A549 (cell line): ENCODE data around the gene PRRX2. TPM values are rescaled to one million over a fixed set of nuclear protein-coding genes. Genes with fewer than 3 reads are reported as not detected.
"Not testable (repeated sequence)": the region's sequence is repeated elsewhere in the genome, so short reads cannot be mapped to it uniquely, and the experiment has no call there.

Experiments
- ATAC-seq, 2 experiments: fragments of 200-7000 bp in 1 of 2; fragments of >200 bp in 1 of 2; cut with Nextera tagmentation in 1 of 2; cut with Tn5 transposase in 1 of 2; 3 replicates each; pipeline versions ENCODE4 v1.8.0 to v1.9.1; 2018 to 2020; ENCODE audit warnings: mild to moderate bottlenecking in 1 of 2, moderate library complexity in 1 of 2
- CTCF ChIA-PET: fragments of 300-600 bp; sonication (Branson Sonifier 250); formaldehyde crosslinking; extraction: SDS; loops from one replicate; lab custom pipeline; 2021; ENCODE audit warnings: antibody characterized with exemption, inconsistent platforms; lab: Yijun Ruan, JAX
- POLR2A ChIA-PET: fragments of 350-600 bp; formaldehyde crosslinking; extraction: SDS; loops from one replicate; lab custom pipeline; 2021; ENCODE audit warnings: antibody characterized with exemption, inconsistent platforms; lab: Yijun Ruan, JAX
- DNase-seq, 2 experiments: peaks; one replicate each; pipeline versions ENCODE4 v3.0.0 to v3.0.0-alpha.2; 2011 to 2016; ENCODE audit warnings: low read depth in 1 of 2, low spot score in 1 of 2
- FAIRE-seq: peaks from 2 replicates; lab custom pipeline; 2011; peaks lifted over from hg19 to GRCh38; lab: Jason Lieb, UNC
- H3K27ac ChIP-seq, 2 experiments: fragments of >200 bp; sonication (Bioruptor Twin); formaldehyde crosslinking; 3 replicates each; pipeline ENCODE4 v1.5.1; 2016 to 2017
- H3K4me1 ChIP-seq: fragments of >200 bp; sonication (Bioruptor Twin); formaldehyde crosslinking; 3 replicates; pipeline ENCODE4 v1.6.1; 2016
- H3K4me2 ChIP-seq: fragments of >200 bp; sonication (Bioruptor Twin); formaldehyde crosslinking; 3 replicates; pipeline ENCODE4 v1.6.1; 2016
- H3K4me3 ChIP-seq: fragments of >200 bp; sonication (Bioruptor Twin); formaldehyde crosslinking; 3 replicates; pipeline ENCODE4 v1.5.1; 2016
- H3K9me3 ChIP-seq: fragments of >200 bp; sonication (Bioruptor Twin); formaldehyde crosslinking; 3 replicates; pipeline ENCODE4 v1.6.1; 2016
- BHLHE40 ChIP-seq: IDR thresholded peaks from 2 replicates; pipeline ENCODE4 v1.6.1; 2012; ENCODE audit warnings: low read depth, low read length, inconsistent platforms
- CEBPB ChIP-seq, 2 experiments: fragments of >200 bp in 1 of 2; sonication (Bioruptor Twin) in 1 of 2; formaldehyde crosslinking in 1 of 2; IDR thresholded peaks; 2 replicates each; pipeline ENCODE4 v1.6.1; 2012 to 2016
- CHD2 ChIP-seq: fragments of 150-350 bp; IDR thresholded peaks from 2 replicates; pipeline ENCODE4 v1.6.1; 2014; ENCODE audit warnings: low read length; ENCODE audit not compliant: partially characterized antibody
- EP300 ChIP-seq, 2 experiments: fragments of >200 bp; sonication (Bioruptor Twin); formaldehyde crosslinking; IDR thresholded peaks; 2 replicates in 1 of 2; 3 replicates in 1 of 2; pipeline ENCODE4 v1.6.1; 2016 to 2017
- ESRRA ChIP-seq: fragments of 150-350 bp; IDR thresholded peaks from 2 replicates; pipeline ENCODE4 v1.6.1; 2014; ENCODE audit warnings: mild to moderate bottlenecking, low read length, borderline replicate concordance
- FOSL2 ChIP-seq, 2 experiments: fragments of 450-650 bp in 1 of 2; fragments of >200 bp in 1 of 2; sonication (Bioruptor Twin) in 1 of 2; formaldehyde crosslinking; IDR thresholded peaks; 2 replicates each; pipeline versions ENCODE4 v1.5.0 to v1.6.1; 2016 to 2020; ENCODE audit warnings: mild to moderate bottlenecking in 1 of 2, moderate library complexity in 1 of 2
- GATA3 ChIP-seq: IDR thresholded peaks from 2 replicates; pipeline ENCODE4 v1.6.1; 2012; ENCODE audit warnings: borderline replicate concordance
- HEYL ChIP-seq: fragments of 250-450 bp; sonication (Bioruptor Pico); IDR thresholded peaks from 2 replicates; pipeline ENCODE4 v1.8.0; 2021; ENCODE audit warnings: mild to moderate bottlenecking, moderate library complexity
- JUNB ChIP-seq: fragments of >200 bp; sonication (Bioruptor Twin); formaldehyde crosslinking; IDR thresholded peaks from 2 replicates; pipeline ENCODE4 v1.6.1; 2016
- MAFK ChIP-seq: fragments of 450-650 bp; IDR thresholded peaks from 2 replicates; pipeline ENCODE4 v1.6.1; 2014; ENCODE audit not compliant: partially characterized antibody
- MAX ChIP-seq: IDR thresholded peaks from 2 replicates; pipeline ENCODE4 v1.6.1; 2012
- NFE2L2 ChIP-seq: fragments of 150-350 bp; conservative IDR thresholded peaks from 2 replicates; pipeline ENCODE4 v1.6.1; 2014; ENCODE audit warnings: low read length
- NPAS2 ChIP-seq: fragments of 250-450 bp; sonication (Bioruptor Pico); IDR thresholded peaks from 2 replicates; pipeline ENCODE4 v1.8.0; 2022; ENCODE audit warnings: mild to moderate bottlenecking, moderate library complexity, borderline replicate concordance
- RARB ChIP-seq: fragments of 250-450 bp; sonication (Bioruptor Pico); IDR thresholded peaks from 2 replicates; pipeline ENCODE4 v1.8.0; 2021; ENCODE audit warnings: mild to moderate bottlenecking, moderate library complexity
- ZC3H11A ChIP-seq: fragments of 450-650 bp; IDR thresholded peaks from 2 replicates; pipeline ENCODE4 v1.6.1; 2014; ENCODE audit warnings: antibody characterized with exemption, mild to moderate bottlenecking
- ZNF302 ChIP-seq: fragments of 250-450 bp; sonication (Bioruptor Pico); IDR thresholded peaks from 2 replicates; pipeline ENCODE4 v1.9.0; 2021; ENCODE audit warnings: inconsistent platforms, mild to moderate bottlenecking, moderate library complexity
- ZSCAN20 ChIP-seq: fragments of 250-450 bp; sonication (Bioruptor Pico); IDR thresholded peaks from 2 replicates; pipeline ENCODE4 v1.8.0; 2022; ENCODE audit warnings: mild to moderate bottlenecking, moderate library complexity
- WGBS: methylation state at CpG from one replicate; pipeline ENCODE4 v1.1.6; 2017; ENCODE audit errors: missing lambda C conversion rate; 5-methylcytosine and 5-hydroxymethylcytosine counted together
- polyA plus RNA-seq, 4 experiments: library from polyadenylated mRNA; depleted of rRNA in 3 of 4; stranded (reverse); fragments of >200 nt; fragmentation: RNase III in 1 of 4; extraction: RNeasy Plus Mini Kit Qiagen cat#74134 plus additional on column Dnase treatment in 1 of 4; gene quantifications; 2 replicates in 3 of 4; 3 replicates in 1 of 4; pipeline ENCODE4 v1.2.3, GENCODE V29; 2011 to 2017
- TF ChIP-seq, protein P1 (sequence below): IDR thresholded peaks from 2 replicates; pipeline ENCODE4 v1.6.1; 2012; ENCODE audit warnings: low read depth, borderline replicate concordance
- TF ChIP-seq, protein P2 (sequence below): fragments of 250-450 bp; sonication (Bioruptor Pico); IDR thresholded peaks from 2 replicates; pipeline ENCODE4 v1.5.0; 2020; ENCODE audit warnings: low read depth, mild to moderate bottlenecking, moderate library complexity

The PRRX2 gene
- polyA plus RNA-seq, 2 of the 4 experiments (the other 2 are of a cell fraction), result 0.90 to 2.7 TPM

DNA sequence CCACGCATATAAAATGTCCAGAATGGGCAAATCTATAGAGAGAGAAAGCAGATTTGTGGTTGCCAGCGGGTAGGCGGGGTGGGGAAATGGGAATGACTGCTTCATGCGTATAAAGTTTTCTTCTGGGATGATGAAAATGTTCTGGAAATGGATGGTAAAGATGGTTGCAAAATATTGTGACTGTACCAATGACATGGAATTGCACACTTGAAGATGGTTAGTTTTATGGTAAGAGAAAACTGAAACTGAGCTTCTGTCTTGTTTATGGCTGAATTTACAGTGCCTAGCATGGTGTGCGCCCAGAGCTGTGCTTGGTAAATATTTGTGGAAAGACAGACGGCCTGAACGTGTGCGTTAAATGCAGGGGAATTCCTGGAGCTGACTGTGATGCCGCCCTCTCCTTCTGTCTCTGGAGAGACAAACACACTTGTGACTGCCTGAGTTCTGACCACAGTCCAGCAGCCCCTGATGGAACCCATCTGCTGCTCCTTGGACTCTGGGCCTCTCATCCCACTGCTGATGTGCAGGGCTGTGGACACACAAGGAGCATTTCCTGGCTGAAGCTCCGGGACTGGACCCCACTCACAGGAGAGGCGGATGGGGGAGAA lies 96.0 kb downstream of the PRRX2 start (continued):
- TF ChIP-seq NPAS2 (CRISPR knock-in tag) (no peak), FOSL2 (IDR thresholded peaks at IDR 0.05) (no peak), FOSL2 (CRISPR knock-in tag; IDR thresholded peaks at IDR 0.05) (no peak), CHD2 (no peak), JUNB (no peak), ESRRA (no peak)

DNA sequence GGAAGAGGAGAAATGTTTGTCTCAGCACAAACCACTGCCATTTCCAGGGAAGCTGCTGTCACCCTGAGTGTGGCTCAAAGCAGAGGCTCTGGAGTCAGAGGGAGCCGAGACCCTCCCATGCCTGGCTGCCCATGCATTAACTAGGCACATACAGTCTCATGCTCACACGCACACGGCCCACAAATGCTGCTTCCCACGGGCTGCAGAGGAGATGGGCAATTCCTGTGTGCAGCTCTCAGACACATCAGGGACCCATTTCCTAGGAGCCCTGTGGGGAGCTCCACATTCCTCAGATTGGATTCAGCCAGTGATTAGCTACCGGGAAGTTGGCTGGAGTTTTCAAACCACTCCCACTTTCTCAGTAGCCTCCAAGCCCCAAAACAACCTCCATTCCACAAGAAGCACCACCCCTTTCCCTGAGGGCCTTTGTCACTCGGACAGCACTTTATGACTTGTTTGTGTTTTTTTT lies 96.5 kb downstream of the PRRX2 start:
- POLR2A ChIA-PET, result interaction anchor here (0.5 to 3.3 kb wide), 6 partner anchors 10 to 40 kb away, joined by 3 to 27 read pairs (median 3); partner anchors contain the start of gene PTGES
- H3K9me3 ChIP-seq, result no peaks in the 10 kb centered on the region
- peak; percentile 81 to 87 for ATAC-seq
- peaks cover 25% of the 10 kb centered on the region for H3K4me1 ChIP-seq
- no peak for FAIRE-seq
- peak in 1 of 2 experiments; percentile 85 for DNase-seq
- CTCF ChIA-PET, result interaction anchor here (0.8 to 10.0 kb wide), 8 partner anchors 11 to 631 kb away, joined by 3 to 76 read pairs (median 6); no protein-coding TSS in a partner anchor
- peak overlapping the region; percentile 59 to 91 for H3K27ac ChIP-seq
- peak overlapping the region; percentile 44 for H3K4me2 ChIP-seq
- WGBS, result 22% methylated on average over 6 of the region's 6 CpGs
- TF ChIP-seq MAFK (peak; percentile 44), FOSL2 (IDR thresholded peaks at IDR 0.05) (no peak), FOSL2 (CRISPR knock-in tag; IDR thresholded peaks at IDR 0.05) (no peak), MAX (no peak), ZC3H11A (no peak), ZNF302 (CRISPR knock-in tag) (no peak), NPAS2 (CRISPR knock-in tag) (no peak)
- TF ChIP-seq, protein P1, sequence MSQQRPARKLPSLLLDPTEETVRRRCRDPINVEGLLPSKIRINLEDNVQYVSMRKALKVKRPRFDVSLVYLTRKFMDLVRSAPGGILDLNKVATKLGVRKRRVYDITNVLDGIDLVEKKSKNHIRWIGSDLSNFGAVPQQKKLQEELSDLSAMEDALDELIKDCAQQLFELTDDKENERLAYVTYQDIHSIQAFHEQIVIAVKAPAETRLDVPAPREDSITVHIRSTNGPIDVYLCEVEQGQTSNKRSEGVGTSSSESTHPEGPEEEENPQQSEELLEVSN, result no peak
- H3K4me3 ChIP-seq, result no peak overlapping the region

DNA sequence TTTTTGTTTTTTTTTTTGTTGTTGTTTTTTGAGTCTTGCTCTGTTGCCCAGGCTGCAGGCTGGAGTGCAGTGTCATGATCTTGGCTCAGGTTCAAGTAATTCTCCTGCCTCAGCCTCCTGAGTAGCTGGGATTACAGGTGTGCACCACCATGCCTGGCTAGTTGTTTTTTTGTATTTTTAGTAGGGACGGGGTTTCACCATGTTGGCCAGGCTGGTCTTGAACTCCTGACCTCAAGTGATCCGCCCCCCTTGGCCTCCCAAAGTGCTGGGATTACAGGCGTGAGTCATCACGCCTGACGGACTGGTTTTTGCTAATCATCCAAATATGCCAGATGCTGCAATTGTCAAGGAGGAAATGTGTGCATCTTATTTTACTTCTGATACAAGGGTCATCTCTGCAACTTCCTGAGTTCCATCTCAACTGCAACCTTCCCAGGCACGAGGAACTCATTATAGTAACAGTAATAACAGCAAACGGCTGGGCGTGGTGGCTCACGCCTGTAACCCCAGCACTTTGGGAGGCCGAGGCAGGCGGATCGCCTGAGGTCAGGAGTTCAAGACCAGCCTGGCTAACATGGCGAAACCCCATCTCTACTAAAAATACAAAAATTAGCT lies 97.0 kb downstream of the PRRX2 start:
- Histone ChIP-seq H3K27ac (peak overlapping the region; percentile 59 to 91; a peak in 5 of 6 replicates), H3K4me2 (peak overlapping the region; percentile 44), H3K4me1 (peaks cover 25% of the 10 kb centered on the region)
- H3K9me3 ChIP-seq, FAIRE-seq, H3K4me3 ChIP-seq: not testable (repeated sequence)
- TF ChIP-seq EP300 (IDR thresholded peaks at IDR 0.05), result peak in 1 of 2 experiments; percentile 46; a peak in 1 of 5 replicates
- TF ChIP-seq ZSCAN20 (CRISPR knock-in tag), result 0 out of 2 replicates have a peak, but pooled peaks have one; percentile 45
- TF ChIP-seq MAFK, result peak; percentile 73
- peak; percentile 24 to 83; a peak in 3 of 4 replicates for TF ChIP-seq CEBPB (IDR thresholded peaks at IDR 0.05)
- TF ChIP-seq BHLHE40, result 0 out of 2 replicates have a peak, but pooled peaks have one; percentile 4
- TF ChIP-seq NFE2L2, result peak; percentile 23; the same call in 1 of the 2 replicates
- 0 out of 2 replicates have a peak, but pooled peaks have one; percentile 61 for TF ChIP-seq HEYL (CRISPR knock-in tag)
- 0 out of 2 replicates have a peak, but pooled peaks have one; percentile 60 for TF ChIP-seq FOSL2 (IDR thresholded peaks at IDR 0.05)
- peak; percentile 99 for TF ChIP-seq FOSL2 (CRISPR knock-in tag; IDR thresholded peaks at IDR 0.05)
- TF ChIP-seq JUNB, result peak; percentile 37; the same call in 1 of the 2 replicates
- peak; percentile 65; the same call in 1 of the 2 replicates for TF ChIP-seq RARB (CRISPR knock-in tag)
- TF ChIP-seq GATA3, result peak; percentile 56; the same call in 1 of the 2 replicates
- TF ChIP-seq, protein P2, sequence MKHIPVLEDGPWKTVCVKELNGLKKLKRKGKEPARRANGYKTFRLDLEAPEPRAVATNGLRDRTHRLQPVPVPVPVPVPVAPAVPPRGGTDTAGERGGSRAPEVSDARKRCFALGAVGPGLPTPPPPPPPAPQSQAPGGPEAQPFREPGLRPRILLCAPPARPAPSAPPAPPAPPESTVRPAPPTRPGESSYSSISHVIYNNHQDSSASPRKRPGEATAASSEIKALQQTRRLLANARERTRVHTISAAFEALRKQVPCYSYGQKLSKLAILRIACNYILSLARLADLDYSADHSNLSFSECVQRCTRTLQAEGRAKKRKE (CRISPR knock-in tag), result 0 out of 2 replicates have a peak, but pooled peaks have one; percentile 60
- TF ChIP-seq MAX, result peak; percentile 51
- 32% methylated on average over 13 of the region's 13 CpGs for WGBS
- ChIA-PET CTCF (interaction anchor here (0.8 to 10.0 kb wide), 8 partner anchors 10 to 631 kb away, joined by 3 to 76 read pairs (median 6); no protein-coding TSS in a partner anchor), POLR2A (interaction anchor here (0.5 to 3.3 kb wide), 6 partner anchors 10 to 40 kb away, joined by 3 to 27 read pairs (median 3); partner anchors contain the start of gene PTGES)
- ATAC-seq (peak; percentile 59 to 71; a peak in 4 of 6 replicates), DNase-seq (peak in 1 of 2 experiments; percentile 91)
